KMS-11 (cell line): Measurements from ENCODE around the gene CDC42BPB.

Experiments used
- H2AFZ ChIP-seq: fragments of 200-600 bp; sonication (generic); 2 replicates; pipeline ENCODE4 v1.6.1; 2016; ENCODE audit warnings: antibody characterized with exemption, mixed run types, low read depth
- H3K27ac ChIP-seq: fragments of 200-600 bp; sonication (generic); 2 replicates; pipeline ENCODE4 v1.6.1; 2016; ENCODE audit warnings: mild to moderate bottlenecking, mixed run types
- H3K27me3 ChIP-seq: fragments of 200-600 bp; sonication (generic); 2 replicates; pipeline ENCODE4 v1.6.1; 2017; ENCODE audit warnings: mild to moderate bottlenecking, low read depth, mixed run types, moderate library complexity; ENCODE audit not compliant: insufficient read depth
- H3K36me3 ChIP-seq: fragments of 200-600 bp; sonication (generic); 2 replicates; pipeline ENCODE4 v1.6.1; 2017; ENCODE audit warnings: mild to moderate bottlenecking, mixed run types; ENCODE audit not compliant: insufficient read depth
- H3K4me1 ChIP-seq: fragments of 200-600 bp; sonication (generic); 2 replicates; pipeline ENCODE4 v1.6.1; 2016; ENCODE audit warnings: mild to moderate bottlenecking, low read depth, mixed run types; ENCODE audit not compliant: poor library complexity, severe bottlenecking
- H3K4me2 ChIP-seq: fragments of 200-600 bp; sonication (generic); 2 replicates; pipeline ENCODE4 v1.7.0; 2016; ENCODE audit warnings: mild to moderate bottlenecking, mixed run types
- H3K4me3 ChIP-seq: fragments of 200-600 bp; sonication (generic); IDR thresholded peaks from 2 replicates; pipeline ENCODE4 v1.6.1; 2017; ENCODE audit warnings: low read depth, low read length, mixed read lengths; ENCODE audit not compliant: insufficient read depth
- H3K79me2 ChIP-seq: fragments of 200-600 bp; sonication (generic); 2 replicates; pipeline ENCODE4 v1.6.1; 2016; ENCODE audit warnings: low read depth, mixed run types; ENCODE audit not compliant: insufficient read depth
- H3K9ac ChIP-seq: fragments of 200-600 bp; sonication (generic); 2 replicates; pipeline ENCODE4 v1.6.1; 2016; ENCODE audit warnings: mild to moderate bottlenecking, mixed run types
- H4K20me1 ChIP-seq: fragments of 200-600 bp; sonication (generic); 2 replicates; pipeline ENCODE4 v1.6.1; 2016; ENCODE audit warnings: mild to moderate bottlenecking, mixed run types; ENCODE audit not compliant: insufficient read depth
- TF ChIP-seq, protein P1 (sequence below): fragments of 200-600 bp; sonication (generic); conservative IDR thresholded peaks from 2 replicates; pipeline ENCODE4 v1.6.1; 2017; ENCODE audit warnings: low read depth, mild to moderate bottlenecking, antibody characterized with exemption, low read length, moderate library complexity, mixed read lengths

The CDC42BPB gene

DNA sequence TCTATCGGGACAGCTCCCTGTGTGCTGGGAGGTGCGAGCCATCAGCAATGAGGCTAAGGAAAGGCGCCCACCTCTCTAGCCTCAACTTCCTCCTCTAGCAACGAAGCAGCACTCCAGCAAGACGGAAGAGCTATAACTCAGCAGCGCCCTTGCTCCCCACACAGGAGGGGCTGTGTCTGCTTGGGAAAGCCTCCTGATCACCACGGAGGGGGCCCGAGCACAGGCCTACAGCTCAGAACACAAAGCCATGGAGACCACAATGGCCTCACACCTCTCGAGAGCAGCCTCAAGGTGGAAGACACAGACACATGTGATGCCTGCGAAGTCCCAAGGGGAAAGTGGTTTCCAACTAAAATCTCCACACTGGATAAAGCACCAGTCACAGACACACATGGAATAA, 60.4 kb downstream of the CDC42BPB start:
- Histone ChIP-seq H3K27me3 (no peaks in the 10 kb centered on the region), H4K20me1 (no peaks in the 10 kb centered on the region), H3K36me3 (no peaks in the 10 kb centered on the region), H3K4me1 (no peaks in the 10 kb centered on the region), H3K9ac (no peak overlapping the region), H2AFZ (no peak overlapping the region), H3K4me3 (no peak overlapping the region), H3K27ac (no peak overlapping the region), H3K4me2 (no peak overlapping the region), H3K79me2 (no peaks in the 10 kb centered on the region)
- TF ChIP-seq, protein P1, sequence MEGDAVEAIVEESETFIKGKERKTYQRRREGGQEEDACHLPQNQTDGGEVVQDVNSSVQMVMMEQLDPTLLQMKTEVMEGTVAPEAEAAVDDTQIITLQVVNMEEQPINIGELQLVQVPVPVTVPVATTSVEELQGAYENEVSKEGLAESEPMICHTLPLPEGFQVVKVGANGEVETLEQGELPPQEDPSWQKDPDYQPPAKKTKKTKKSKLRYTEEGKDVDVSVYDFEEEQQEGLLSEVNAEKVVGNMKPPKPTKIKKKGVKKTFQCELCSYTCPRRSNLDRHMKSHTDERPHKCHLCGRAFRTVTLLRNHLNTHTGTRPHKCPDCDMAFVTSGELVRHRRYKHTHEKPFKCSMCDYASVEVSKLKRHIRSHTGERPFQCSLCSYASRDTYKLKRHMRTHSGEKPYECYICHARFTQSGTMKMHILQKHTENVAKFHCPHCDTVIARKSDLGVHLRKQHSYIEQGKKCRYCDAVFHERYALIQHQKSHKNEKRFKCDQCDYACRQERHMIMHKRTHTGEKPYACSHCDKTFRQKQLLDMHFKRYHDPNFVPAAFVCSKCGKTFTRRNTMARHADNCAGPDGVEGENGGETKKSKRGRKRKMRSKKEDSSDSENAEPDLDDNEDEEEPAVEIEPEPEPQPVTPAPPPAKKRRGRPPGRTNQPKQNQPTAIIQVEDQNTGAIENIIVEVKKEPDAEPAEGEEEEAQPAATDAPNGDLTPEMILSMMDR, result no peak

DNA sequence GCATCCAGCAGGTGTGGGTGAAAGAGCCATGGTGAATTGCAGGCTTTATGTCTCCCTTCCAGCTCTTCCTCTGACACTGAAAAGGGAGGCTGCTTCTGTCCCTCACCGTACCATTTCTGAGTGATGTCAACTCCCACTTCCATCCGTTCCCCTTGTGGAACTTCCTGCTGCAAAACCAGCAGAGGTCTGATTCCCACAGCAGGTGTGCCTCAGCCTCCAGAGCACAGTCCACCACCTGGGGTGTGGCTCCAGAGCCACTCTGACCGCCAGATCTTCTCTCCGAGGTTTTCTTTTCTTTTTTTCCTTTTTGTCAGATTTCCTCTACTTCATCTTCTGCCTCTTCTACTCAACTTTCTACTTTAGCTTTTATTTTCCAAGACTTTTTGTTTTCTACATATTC, 62.7 kb downstream of the CDC42BPB start:
- TF ChIP-seq, protein P1, result no peak
- Histone ChIP-seq H3K27me3 (no peaks in the 10 kb centered on the region), H4K20me1 (no peaks in the 10 kb centered on the region), H3K9ac (no peak overlapping the region), H3K27ac (no peak overlapping the region), H3K36me3 (no peaks in the 10 kb centered on the region), H3K4me2 (no peak overlapping the region), H2AFZ (no peak overlapping the region), H3K4me1 (no peaks in the 10 kb centered on the region), H3K79me2 (no peaks in the 10 kb centered on the region), H3K4me3 (no peak overlapping the region)

DNA sequence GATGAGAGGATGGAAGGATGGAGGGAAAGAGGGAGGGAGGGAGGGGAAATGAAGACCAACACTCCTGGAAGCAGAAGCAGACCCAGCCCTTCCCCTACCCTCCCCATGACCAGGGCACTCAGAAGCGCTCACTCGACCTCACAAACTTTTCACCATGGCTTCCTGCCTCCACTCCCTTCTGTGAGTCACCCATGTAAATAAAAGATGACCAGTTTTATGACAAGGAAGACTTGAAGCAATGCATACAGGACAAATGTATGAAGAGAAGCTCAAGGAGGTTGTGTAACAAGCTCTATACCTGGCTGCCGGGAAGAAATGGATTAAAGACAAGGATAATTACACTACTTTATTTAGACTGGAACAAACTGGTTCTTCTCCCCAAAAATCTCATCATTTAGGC, 63.8 kb downstream of the CDC42BPB start:
- no peak overlapping the region for H3K9ac ChIP-seq
- no peak overlapping the region for H3K27ac ChIP-seq
- TF ChIP-seq, protein P1, result no peak
- H3K36me3 ChIP-seq, result no peaks in the 10 kb centered on the region
- no peaks in the 10 kb centered on the region for H3K79me2 ChIP-seq
- no peaks in the 10 kb centered on the region for H4K20me1 ChIP-seq
- no peaks in the 10 kb centered on the region for H3K4me1 ChIP-seq
- H3K27me3 ChIP-seq, result no peaks in the 10 kb centered on the region
- no peak overlapping the region for H3K4me2 ChIP-seq
- H3K4me3 ChIP-seq, result no peak overlapping the region
- H2AFZ ChIP-seq, result no peak overlapping the region

DNA sequence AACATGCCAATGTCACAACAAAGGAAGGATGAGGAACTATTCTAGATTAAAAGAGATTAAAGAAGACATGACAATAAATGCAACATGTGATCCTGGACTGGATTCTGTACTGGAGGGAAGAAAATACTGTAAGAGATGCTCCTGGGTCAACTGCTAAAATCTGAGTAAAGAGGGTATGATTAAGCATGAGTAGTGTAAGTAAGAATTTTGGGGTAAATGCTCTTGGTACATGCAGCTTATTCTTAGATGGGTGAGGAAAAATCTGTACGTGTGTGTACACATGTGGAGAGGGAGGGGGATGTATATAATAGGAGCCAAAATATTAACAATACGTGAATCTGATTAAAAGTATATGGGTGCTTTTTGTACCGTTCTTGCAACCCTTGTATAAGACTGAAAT, 66.0 kb downstream of the CDC42BPB start:
- Histone ChIP-seq H2AFZ (no peak overlapping the region), H3K36me3 (no peaks in the 10 kb centered on the region), H3K27me3 (no peaks in the 10 kb centered on the region), H4K20me1 (no peaks in the 10 kb centered on the region), H3K4me3 (no peak overlapping the region), H3K9ac (no peak overlapping the region), H3K27ac (no peak overlapping the region), H3K4me2 (no peak overlapping the region), H3K79me2 (no peaks in the 10 kb centered on the region), H3K4me1 (no peaks in the 10 kb centered on the region)
- TF ChIP-seq, protein P1, result no peak
